Hematopoietic multipotent progenitor cell treated with erythropoietin and hydrocortisone succinate and interleukin-3 and kit ligand, for 8 days (in vitro differentiated cells): ENCODE data around the gene FAM168A.
"Not testable (repeated sequence)": the region's sequence is repeated elsewhere in the genome, so short reads cannot be mapped to it uniquely, and the experiment has no call there.

Experiments used
- DNase-seq: peaks from one replicate; pipeline ENCODE4 v3.0.0-alpha.2; 2015

The FAM168A gene

DNA sequence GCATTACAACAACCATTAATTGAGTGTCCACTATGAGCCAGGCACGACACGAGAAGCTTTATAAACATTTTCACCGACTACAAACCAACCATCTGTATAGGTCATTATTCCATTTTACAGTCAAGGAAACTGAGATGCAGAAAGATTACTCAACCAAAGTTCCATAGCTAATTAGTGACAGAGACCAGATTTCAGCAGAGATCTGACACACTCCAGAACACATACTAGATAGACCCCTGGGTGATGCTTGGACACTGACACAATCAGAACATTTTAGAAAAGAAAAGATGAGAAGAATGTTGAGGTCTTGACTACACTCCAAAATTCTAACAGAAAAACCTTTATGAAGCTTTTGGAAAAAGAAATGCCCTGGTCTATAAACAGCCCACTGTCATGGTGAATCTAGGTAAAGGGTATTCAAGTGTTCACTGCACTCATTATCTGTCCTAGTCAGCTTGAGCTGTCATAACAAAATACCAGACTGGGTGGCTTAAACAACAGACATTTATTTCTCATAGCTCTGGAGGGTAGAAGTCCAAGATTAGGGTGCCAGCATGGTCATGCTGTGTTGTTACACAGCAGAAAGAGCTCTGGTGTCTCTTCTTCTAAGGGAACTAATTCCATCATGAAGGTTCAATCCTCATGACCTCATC is 132.8 kb downstream of the FAM168A start:
- DNase-seq: no peak

DNA sequence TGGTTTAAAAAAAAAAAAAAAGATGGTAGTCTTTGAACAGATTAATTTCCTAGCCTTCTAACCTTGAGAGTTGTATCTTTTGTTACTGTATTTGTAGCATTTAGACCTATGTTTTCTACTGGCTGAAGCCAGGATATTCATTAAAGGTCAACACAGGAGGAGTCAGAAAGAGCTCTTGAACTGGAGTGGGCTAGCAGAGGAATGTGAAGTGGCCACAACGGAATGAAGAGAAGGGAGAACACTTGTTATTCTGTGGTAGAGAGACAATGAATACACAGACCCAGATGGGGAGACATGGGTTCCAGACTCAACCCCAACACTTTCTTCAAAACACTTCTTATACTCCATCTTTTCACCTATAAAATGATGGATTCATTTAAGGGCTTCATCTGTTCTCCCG is 133.6 kb downstream of the FAM168A start:
- no peak for DNase-seq

DNA sequence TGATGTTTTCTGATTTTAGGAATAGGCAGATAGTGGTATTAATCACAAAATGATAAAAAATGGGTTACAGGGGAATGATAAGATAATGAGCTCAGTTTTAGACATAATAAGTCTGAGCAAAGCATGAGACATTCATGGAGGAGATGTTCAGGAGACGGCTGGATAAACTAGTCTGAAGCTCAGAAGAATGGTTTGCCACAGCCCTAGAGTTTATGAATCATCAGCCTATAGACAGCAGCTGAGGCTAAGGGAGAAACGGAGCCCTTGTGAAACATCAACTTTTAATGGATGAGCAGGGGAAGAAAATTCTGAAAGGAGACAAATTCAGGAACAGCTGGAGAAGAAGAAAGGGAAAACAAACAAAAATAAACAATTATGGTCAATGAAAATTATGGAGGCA is 134.6 kb downstream of the FAM168A start:
- DNase-seq: no peak

DNA sequence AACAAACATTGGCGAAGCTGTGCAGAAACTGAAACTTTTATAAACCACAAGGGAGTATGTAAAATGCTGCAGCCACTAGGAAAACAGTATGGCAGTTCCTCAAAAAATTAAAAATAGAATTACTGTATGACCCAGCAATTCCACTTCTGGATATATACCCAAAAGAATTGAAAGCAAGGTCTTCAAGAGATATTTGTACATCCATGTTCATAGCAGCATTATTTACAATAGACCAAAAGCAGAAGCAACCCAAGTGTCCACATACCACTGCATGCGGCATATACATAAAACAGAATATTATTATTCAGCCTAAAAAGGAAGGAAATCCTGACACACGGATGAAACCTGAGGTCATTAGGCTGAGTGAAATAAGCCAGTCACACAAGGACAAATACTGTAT is 135.9 kb downstream of the FAM168A start:
- DNase-seq: no peak

DNA sequence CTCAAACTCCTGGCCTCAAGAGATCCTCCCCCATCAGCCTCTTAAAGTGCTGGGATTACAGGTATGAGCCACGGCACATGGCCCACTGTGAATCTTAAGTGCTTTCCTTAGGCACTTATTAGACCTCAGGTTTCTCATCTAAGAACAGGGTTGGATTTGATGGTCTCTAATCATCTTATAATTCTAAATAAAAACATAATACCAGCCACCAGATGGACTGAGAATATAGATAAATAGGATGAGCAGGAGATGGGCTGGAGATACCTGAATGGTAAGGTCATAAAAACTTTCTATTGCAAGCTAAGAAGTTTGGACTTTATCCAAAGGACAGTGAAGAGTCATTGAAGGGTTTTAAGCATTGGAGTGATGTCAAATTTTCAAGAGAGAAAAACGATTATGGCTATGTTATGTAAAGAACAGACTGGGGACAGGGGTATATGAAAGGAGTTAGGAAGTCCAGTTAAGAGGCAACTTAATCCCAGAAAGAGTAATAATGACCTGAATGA is 136.5 kb downstream of the FAM168A start:
- DNase-seq: no peak

DNA sequence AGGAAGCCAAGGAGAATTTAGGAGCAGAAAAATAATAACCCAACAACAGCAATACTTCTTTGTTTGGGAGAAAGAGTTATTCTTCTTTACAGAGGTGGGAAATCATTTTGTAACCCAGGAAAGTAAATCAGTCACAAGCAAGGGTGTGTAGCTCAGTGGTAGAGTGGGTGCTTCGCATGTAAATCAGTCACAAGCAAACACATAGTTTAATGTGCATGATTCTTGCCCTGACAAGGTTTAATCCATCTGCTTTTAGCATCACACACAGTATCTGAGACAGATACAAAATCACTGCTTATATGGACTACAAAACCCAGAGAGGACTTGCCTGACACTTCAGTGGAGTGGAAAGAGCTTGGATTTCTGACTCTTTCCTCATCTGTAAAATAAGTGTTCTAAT is 139.7 kb downstream of the FAM168A start:
- no peak for DNase-seq

DNA sequence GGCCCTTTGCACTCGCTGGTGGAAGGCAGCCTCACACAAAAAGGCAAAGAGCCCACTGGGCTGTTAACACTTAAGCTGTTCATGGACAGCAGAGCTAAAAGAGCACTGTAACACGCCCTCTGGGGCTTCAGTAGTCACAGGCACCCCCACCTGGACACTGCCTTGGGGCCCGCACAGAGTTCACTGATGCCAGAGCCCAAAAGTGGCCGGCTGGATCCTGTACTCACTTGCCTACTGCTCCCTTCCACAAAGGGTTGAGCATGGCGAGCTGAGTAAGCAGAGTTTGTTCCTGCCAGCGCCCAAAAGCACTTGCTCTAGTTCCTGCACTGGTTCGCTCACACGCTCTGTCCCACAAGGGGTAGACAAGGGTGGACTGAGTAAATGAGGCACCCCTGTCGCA is 142.9 kb downstream of the FAM168A start:
- DNase-seq: no peak

DNA sequence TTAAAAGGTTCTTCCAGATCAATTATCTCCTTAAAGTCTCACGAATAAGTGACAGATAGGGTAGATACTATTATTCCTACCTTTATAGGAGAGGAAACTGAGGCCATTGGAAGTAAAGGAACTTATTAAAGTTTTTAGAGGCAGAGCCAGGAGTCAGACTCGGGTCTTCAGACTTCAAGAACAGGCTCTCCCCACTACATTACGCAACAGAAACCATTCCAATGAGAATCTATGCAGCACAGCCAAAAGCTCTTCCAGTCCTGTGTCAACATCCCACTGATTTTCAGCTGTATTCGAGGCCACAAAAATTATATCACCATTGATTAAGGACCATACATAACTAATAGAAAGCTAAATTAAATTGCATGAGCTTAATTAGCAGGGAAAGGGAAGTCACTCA is 144.3 kb downstream of the FAM168A start:
- no peak for DNase-seq

DNA sequence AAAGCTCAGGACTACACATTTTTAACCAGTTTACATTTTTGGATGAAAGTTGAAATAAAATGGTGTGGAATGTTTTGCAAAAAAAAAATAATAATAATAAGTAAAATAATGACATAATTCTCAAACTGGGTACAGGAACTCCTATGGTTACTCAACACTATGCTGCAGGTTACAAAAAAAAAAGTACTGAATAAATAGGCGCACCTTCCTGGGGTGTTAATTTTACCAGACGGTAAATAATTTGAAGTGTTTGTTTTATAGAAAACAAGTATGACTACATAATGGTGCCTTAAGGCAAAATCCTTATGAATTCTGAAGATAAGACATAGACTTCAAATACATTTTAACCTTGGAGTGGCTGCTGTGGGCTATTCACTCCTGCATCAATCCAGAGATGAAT is 145.2 kb downstream of the FAM168A start:
- no peak for DNase-seq

DNA sequence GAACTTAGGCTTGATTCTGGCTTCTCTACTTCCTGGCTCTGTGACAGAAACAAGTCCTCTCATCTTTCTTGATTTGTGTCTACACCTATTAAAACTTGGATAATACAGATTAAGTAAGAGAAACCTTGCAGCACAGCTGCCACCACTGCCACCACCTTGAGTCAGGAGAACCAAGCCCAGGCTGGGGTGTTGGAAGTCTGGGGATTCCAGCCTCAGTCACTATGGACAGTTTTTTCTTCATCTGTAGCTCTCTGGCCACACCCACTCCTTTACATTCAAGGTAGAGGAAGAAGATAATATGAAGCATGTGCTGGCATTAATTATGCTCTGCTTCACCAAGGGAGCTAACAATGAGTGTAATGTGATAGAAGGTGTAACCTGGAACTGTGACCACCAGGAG is 146.0 kb downstream of the FAM168A start:
- DNase-seq: no peak

DNA sequence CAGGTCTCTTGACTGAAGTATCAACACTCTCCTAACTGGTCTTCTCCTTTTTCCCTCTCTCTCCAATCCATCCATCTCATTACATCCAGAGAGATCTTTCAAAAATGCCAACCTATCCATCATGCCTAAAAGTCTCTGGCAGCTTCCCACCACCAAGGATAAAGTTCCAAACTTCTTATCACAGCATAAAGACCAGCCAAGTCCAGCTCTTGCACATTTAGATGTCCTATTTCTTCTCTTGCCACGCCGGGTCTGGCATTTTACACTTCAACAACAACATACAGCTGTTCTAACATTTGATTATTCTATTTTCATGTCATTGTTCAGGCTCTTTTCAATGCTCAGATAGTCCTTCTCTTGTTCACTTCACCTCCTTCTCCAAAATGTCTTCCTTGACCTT is 151.1 kb downstream of the FAM168A start:
- no peak for DNase-seq

DNA sequence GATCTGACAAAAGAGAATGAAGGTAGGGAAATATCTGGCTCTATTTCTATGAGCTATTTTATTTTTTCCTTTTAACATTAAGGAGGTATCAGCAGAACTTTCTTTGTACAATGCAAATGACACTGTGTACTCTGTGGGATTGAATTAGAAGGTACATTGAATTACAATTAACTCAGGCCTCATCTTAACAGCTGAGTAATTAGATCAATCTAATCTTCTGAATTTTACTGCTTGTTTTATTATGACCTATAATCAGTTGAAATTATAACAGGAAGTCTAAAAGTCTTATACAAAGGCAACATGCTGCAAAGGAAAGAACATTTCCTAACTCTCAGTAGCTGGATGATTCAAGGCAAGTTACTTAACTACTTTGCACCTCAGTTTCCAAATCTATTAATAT is 151.9 kb downstream of the FAM168A start:
- DNase-seq: no peak

DNA sequence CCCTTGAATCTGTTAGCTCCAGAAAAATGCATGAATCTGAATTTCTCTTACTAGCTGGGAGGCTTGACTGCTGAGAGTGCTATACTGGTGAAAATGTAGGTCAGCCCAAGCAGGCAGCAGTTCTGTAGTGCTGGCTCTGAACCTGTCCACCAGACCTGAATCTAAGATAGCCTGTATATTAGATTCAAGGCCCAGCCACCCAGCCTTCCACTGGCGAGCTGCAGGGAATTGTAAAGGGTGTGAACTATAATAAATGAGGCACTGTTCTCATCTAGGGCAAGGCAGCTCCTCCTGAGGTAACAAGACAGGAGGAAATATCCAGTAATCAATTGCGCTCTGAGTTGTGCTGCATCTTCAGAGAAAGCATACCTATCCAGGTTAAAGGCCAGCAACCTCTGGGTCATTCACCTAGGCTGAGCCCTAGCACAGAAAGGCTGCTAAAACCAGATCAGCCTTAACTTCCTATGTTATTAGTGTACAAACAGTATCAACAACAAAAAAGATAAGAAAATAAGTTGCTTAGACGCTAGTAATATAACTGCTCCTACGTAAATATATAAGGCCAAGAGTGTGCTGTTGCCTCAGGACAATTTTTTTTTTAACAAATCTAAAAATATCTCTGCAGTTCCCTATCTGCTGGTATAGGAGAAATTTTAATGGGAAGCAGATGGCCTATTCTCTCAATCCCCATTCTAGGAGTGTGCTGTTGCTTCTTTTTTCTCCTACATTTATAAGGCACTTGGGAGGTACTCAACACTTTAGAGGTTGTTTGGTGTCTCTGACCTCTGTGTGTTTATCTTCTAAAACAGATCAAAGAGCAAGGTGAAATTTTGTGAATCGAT is 158.7 kb downstream of the FAM168A start:
- no peak for DNase-seq

DNA sequence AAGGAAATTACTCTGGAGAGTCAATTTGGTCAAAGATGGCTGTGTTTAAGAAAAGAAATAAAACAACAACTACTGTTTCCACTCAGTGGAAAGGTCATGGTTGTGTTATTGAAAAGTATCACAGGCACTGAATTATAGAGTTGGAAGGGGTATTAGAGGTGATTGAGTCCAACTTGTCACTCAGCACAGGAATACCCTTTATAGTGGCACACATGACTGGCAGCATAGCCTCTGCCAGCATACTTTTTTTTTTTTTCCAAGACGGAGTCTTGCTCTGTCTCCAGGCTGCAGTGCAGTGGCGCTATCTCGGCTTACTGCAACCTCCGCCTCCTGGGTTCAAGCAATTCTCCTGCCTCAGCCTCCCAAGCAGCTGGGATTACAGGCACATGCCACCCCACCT is 161.1 kb downstream of the FAM168A start:
- not testable (repeated sequence) for DNase-seq

DNA sequence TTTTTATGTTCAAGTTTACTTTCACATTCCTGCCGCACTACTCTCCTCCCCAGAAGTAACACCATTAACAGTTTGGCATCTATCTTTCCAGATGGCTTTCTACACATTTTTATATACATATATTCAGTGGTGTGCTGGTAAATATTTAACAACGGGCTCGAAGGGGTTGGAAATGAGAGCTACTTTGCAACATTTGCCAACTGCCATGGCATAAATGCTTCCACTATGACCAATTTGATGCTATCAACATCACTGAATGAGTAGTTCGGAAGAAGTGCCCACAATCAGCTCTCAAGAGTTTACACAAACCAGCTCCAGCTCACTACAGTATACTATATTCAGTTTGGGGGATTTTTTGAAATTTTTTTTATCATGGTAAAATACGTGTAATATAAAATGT is 166.5 kb downstream of the FAM168A start:
- no peak for DNase-seq

DNA sequence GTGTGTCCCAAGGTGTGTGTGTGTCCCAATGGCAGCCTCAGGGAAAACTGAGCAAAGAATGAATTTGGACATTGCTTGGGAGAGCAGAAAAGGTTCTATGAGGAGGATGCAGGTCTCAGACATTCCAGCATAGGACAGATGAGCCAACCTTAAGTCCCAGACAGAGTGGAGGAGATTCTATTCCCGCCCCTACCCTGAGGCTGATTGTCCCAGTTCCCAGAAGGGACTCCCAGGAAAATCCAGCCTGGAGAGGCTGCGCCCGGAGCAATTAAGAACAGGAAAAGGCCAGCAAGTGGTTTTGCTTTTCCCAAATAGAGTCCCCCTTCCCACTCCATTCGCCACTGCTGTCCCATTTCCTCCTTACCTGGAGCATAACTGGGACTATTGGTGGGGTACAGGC is 167.6 kb downstream of the FAM168A start:
- DNase-seq: no peak

DNA sequence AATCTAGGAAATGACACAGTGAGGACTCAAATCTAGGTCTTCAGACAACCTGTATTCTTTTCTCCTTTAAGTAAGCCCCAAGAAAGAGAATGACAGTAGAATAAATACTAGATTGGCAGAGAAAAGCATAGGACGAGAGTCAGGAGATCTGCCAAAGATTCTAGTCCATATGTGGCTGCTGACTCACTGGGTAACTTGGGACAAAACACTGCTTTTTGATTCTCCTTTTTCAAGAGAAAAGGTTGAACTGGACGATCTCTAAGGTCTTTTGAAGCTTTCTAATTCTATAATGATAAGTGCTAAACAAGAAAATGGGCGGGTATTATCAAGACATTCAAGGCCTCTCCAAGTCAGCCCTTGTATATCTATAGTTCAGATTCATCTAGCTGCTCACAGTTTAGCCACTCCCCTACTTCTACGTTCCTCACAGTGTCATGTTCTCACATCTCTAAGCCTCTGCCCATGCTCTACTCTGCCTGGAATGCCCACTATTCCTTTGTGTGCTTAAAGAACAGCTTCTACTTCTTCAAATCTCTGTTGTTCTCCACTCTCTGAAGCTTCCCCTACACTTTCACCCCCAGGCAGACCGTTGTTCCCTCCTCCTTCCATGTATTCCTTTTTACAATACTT is 168.7 kb downstream of the FAM168A start:
- DNase-seq: no peak

DNA sequence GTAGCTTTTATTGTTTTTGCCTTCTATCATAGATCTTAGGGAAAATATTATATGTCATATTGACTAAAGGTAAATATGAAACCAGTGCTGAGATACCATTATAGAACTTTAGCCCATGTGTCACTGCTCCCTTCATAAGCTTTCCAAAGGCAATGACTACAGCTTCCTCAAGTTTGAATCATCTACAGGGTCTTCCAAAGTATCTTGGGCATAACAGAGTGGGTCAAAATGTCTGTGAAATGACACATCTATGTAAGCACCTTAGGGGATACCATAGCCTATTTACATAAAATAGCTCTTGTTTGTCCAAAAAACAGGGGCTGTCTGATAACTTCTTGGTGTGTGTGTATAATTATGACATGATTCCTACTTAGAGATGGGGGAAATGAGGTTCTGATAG is 169.2 kb downstream of the FAM168A start:
- DNase-seq: no peak

DNA sequence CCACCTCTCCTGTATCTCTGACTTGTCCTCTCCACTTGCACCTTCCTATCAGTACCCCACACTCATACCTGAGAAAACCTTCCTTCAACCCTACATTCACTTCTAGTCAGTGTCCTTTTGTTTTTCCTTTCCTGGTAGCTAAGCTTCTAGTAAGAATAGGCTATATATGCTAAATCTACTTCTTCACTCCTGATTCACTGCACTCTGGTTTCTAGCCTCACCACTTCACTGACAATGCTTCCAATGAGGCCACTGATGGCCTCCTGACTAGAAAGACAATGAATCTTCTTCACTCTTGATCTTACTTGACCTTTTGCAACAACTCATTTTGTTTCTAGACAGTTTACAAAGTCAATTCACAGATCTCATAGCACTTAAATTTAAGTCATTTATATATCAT is 169.7 kb downstream of the FAM168A start:
- no peak for DNase-seq

DNA sequence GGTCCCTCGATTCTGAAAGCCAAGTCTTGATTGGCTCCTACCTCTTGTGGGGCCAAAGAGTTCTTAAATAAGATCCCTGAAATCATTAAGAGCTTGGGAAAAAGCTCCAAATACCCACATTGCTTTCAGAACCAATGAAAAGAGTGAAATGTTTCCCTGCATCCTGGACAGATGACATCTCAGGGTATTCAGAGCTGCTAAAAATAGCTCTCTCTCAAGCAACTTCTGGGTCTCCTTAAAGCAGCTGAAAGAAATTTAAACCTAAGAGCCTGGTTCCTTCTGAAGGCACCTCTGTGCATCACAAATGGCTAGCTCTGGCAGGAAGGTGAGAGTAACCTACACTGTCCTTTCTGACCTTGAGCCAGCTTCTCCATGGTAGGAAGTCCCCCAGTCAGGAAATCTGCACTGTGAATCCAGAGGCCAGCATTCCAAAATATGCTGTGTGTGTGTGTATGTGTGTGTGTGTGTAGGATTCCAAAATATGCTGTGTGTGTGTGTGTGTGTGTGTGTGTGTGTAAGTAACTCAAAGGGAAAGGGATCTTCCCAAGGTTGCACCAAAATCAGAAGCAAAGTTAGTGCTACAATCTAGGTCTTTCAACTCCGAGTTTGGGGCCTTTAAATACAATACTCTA is 171.6 kb downstream of the FAM168A start:
- DNase-seq: no peak

DNA sequence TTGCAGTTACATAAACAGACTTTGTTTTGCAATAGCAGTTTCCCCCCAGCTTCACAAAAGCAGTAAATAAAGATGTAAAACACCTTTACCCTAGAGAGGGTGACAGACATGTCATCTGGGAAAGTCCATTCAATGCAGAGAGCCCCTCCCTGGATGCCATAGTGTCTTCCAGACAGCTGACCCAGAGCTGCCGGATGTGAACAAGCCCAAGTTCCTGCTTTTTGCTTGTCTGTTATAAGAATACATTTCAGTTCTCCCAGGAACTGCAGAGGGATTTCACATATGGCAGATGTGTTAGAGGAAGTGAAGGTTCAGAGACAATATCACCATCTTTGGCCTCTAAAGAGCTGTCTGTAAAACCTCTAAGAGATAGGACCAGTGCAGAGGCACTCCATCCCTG is 172.8 kb downstream of the FAM168A start:
- no peak for DNase-seq

DNA sequence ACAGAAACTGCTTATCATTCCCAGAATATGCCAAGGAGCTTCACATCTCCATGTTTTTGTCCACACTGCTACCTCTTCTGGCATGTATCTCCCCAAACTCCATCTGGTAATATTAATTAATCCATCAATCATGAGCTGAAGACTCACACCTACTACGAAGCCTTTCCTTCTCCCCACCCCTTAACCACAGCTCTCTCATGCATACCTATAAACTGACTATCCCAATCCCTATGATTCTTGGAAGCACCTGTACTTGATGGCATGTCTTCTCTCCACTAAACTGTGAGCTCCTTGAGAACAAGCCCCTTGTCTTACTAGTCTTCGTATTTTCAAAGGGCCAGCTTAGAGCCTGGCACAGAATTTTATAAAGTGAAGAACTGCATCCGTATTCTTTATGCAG is 174.4 kb downstream of the FAM168A start:
- DNase-seq: no peak

DNA sequence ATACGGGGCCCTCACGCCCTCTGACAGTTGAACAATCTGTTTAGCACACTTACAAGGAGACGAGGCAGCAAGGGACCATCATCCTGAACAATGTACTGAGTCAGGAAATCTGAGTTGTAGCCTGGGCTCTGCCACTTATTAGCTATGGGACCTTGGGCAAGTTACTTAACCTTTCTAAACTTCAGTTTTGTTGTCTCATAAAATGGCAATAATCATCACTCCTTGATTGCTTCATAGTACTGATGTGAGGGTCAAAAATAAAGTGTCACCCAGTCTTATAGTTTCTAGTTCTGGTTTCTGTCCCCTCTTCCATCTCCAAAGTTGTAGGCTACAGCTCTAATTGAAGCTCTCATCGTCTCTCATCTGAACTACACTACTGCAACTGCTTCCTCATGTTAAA is 175.0 kb downstream of the FAM168A start:
- no peak for DNase-seq

DNA sequence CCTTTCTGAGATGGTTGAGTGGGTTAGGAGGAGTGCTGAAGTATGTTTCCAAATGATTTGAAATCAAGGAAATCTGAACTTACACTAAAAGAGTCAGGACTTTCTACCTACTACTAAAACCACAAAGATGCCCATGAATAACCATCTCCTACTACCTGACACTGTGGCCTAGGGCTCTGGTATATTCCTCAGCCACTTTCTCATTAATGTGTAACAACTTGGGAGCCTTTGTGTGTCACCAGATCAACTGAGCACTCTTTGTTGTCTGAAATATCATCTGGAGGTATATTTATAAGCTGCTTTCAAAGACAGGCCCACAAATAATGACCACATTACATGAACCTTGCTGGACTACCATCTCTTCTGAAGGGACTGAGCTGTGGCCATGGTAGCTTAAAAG is 177.8 kb downstream of the FAM168A start:
- no peak for DNase-seq
